Measurements from ENCODE around the gene ING1. TPM values are rescaled to one million over a fixed set of nuclear protein-coding genes. Genes with fewer than 3 reads are reported as not detected.
A peak's percentile ranks its signal among the peaks of the same experiment; 100 is the strongest.

ING1 gene
- total RNA-seq, 2 donors from 2014 or later, result 23.2 to 23.6 TPM

DNA sequence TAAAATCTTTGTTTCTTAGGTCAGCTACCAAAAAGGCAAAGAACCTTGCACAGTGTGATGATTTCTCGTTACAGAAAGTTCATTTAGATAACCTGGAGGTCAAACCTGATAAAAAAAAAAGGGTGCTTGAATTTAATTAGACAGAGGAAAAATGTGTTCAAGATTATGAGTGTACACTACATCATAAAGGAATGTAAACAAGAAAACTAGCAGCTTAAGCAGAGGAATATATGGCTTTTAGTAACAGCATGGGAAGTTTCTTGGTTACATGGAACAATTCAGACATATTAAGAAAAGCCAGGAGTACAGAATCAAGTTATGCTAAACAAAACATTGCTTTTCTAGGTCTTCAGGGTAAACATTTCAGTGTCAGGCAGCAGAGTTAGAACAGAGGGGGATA lies 32.9 kb downstream of the ING1 start:
- no peak overlapping the region for H3K27ac ChIP-seq (ENCODE audit: low read depth, low read length)
- no peak overlapping the region for H3K27ac Mint-ChIP-seq
- H3K36me3 Mint-ChIP-seq (ENCODE audit: low read depth), result peaks cover 7% of the 10 kb centered on the region
- H3K9me3 Mint-ChIP-seq, result peaks cover 44% of the 10 kb centered on the region
- H3K4me3 Mint-ChIP-seq, result no peak overlapping the region
- no peaks in the 10 kb centered on the region for H3K4me1 ChIP-seq (ENCODE audit: control insufficient read depth, insufficient read depth, low read length)
- WGBS, 2 experiments (ENCODE audit: insufficient coverage in 1 of 2, insufficient read length in 1 of 2), result 91 to 100% methylated on average over 1 of the region's 1 CpG
- no peaks in the 10 kb centered on the region for H3K27me3 ChIP-seq (ENCODE audit: control insufficient read depth, insufficient read depth, low read length, poor library complexity, severe bottlenecking)
- no peak for DNase-seq
- H3K4me1 Mint-ChIP-seq, result peaks cover 2% of the 10 kb centered on the region
- no peaks in the 10 kb centered on the region for H3K36me3 ChIP-seq (ENCODE audit: control insufficient read depth, insufficient read depth, low read length)
- no peak overlapping the region for H3K4me3 ChIP-seq (ENCODE audit: low read length)
- no peaks in the 10 kb centered on the region for H3K27me3 Mint-ChIP-seq (ENCODE audit: insufficient read depth)
- peaks cover 45% of the 10 kb centered on the region for H3K9me3 ChIP-seq (ENCODE audit: control insufficient read depth, low read length)
- no peak overlapping the region for H3K9ac ChIP-seq (ENCODE audit: extremely low read depth, low read length, poor library complexity, severe bottlenecking)
- TF ChIP-seq, protein P1, sequence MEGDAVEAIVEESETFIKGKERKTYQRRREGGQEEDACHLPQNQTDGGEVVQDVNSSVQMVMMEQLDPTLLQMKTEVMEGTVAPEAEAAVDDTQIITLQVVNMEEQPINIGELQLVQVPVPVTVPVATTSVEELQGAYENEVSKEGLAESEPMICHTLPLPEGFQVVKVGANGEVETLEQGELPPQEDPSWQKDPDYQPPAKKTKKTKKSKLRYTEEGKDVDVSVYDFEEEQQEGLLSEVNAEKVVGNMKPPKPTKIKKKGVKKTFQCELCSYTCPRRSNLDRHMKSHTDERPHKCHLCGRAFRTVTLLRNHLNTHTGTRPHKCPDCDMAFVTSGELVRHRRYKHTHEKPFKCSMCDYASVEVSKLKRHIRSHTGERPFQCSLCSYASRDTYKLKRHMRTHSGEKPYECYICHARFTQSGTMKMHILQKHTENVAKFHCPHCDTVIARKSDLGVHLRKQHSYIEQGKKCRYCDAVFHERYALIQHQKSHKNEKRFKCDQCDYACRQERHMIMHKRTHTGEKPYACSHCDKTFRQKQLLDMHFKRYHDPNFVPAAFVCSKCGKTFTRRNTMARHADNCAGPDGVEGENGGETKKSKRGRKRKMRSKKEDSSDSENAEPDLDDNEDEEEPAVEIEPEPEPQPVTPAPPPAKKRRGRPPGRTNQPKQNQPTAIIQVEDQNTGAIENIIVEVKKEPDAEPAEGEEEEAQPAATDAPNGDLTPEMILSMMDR (conservative IDR thresholded peaks at IDR 0.05), result no peak

GRCh38 chr13:110748271-110748670 lies 34.8 kb downstream of the ING1 start:
- Mint-ChIP-seq H3K27me3 (ENCODE audit: insufficient read depth) (no peaks in the 10 kb centered on the region), H3K36me3 (ENCODE audit: low read depth) (peaks cover 10% of the 10 kb centered on the region), H3K4me1 (peaks cover 2% of the 10 kb centered on the region), H3K9me3 (peaks cover 37% of the 10 kb centered on the region), H3K4me3 (no peak overlapping the region), H3K27ac (no peak overlapping the region)
- no peaks in the 10 kb centered on the region for H3K27me3 ChIP-seq (ENCODE audit: control insufficient read depth, insufficient read depth, low read length, poor library complexity, severe bottlenecking)
- H3K36me3 ChIP-seq (ENCODE audit: control insufficient read depth, insufficient read depth, low read length), result no peaks in the 10 kb centered on the region
- no peak overlapping the region for H3K9ac ChIP-seq (ENCODE audit: extremely low read depth, low read length, poor library complexity, severe bottlenecking)
- H3K4me1 ChIP-seq (ENCODE audit: control insufficient read depth, insufficient read depth, low read length), result no peaks in the 10 kb centered on the region
- no peak overlapping the region for H3K27ac ChIP-seq (ENCODE audit: low read depth, low read length)
- TF ChIP-seq, protein P1 (conservative IDR thresholded peaks at IDR 0.05), result no peak
- 77 to 100% methylated on average over 2 to 4 of the region's 4 CpGs for WGBS, 2 experiments (ENCODE audit: insufficient coverage in 1 of 2, insufficient read length in 1 of 2)
- no peak for DNase-seq
- no peak overlapping the region for H3K4me3 ChIP-seq (ENCODE audit: low read length)
- H3K9me3 ChIP-seq (ENCODE audit: control insufficient read depth, low read length), result peaks cover 37% of the 10 kb centered on the region

DNA sequence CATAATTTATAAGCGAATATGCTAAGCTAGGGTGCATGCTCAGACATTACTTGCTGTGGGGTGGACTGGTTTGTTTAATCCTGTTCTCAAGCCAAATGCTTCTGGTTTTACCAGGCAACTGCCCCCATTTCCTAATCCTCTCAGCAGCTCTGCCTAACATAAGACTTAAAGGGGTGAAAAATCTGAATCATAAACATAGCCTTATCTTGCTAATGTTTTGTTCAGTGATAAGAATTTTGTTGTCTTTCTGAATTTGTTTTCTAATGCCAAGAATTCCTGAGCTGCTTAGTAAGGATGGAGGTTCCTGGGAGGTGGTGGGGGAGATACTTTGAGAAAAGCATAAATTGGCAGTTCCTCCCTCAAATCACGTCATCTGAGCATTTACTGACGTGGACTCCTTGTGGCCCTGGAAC lies 42.7 kb downstream of the ING1 start:
- Histone ChIP-seq H3K36me3 (ENCODE audit: control insufficient read depth, insufficient read depth, low read length) (no peaks in the 10 kb centered on the region), H3K27me3 (ENCODE audit: control insufficient read depth, insufficient read depth, low read length, poor library complexity, severe bottlenecking) (no peaks in the 10 kb centered on the region), H3K9ac (ENCODE audit: extremely low read depth, low read length, poor library complexity, severe bottlenecking) (no peak overlapping the region), H3K27ac (ENCODE audit: low read depth, low read length) (no peak overlapping the region), H3K4me3 (ENCODE audit: low read length) (no peak overlapping the region), H3K4me1 (ENCODE audit: control insufficient read depth, insufficient read depth, low read length) (no peaks in the 10 kb centered on the region), H3K9me3 (ENCODE audit: control insufficient read depth, low read length) (peaks cover 15% of the 10 kb centered on the region)
- H3K4me3 Mint-ChIP-seq, result no peak overlapping the region
- no peaks in the 10 kb centered on the region for H3K27me3 Mint-ChIP-seq (ENCODE audit: insufficient read depth)
- TF ChIP-seq, protein P1 (conservative IDR thresholded peaks at IDR 0.05), result no peak
- peaks cover 8% of the 10 kb centered on the region for H3K36me3 Mint-ChIP-seq (ENCODE audit: low read depth)
- peaks cover 15% of the 10 kb centered on the region for H3K9me3 Mint-ChIP-seq
- 56 to 66% methylated on average over 2 to 3 of the region's 3 CpGs for WGBS, 2 experiments (ENCODE audit: insufficient coverage in 1 of 2, insufficient read length in 1 of 2)
- no peak for DNase-seq
- H3K4me1 Mint-ChIP-seq, result peaks cover 11% of the 10 kb centered on the region
- H3K27ac Mint-ChIP-seq, result peak overlapping the region; percentile 69
